Measurements from ENCODE around the gene EXOC6.
"Not testable (repeated sequence)": the region's sequence is repeated elsewhere in the genome, so short reads cannot be mapped to it uniquely, and the experiment has no call there.

DNA sequence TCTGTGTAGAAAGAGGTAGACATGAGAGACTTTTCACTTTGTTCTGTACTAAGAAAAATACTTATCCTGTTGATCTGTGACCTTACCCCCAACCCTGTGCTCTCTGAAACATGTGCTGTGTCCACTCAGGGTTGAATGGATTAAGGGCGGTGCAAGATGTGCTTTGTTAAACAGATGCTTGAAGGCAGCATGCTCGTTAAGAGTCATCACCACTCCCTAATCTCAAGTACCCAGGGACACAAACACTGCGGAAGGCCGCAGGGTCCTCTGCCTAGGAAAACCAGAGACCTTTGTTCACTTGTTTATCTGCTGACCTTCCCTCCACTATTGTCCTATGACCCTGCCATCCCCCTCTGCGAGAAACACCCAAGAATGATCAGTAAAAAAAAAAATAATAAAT lies 128.0 kb downstream of the EXOC6 start:
- TF ChIP-seq, protein P1, sequence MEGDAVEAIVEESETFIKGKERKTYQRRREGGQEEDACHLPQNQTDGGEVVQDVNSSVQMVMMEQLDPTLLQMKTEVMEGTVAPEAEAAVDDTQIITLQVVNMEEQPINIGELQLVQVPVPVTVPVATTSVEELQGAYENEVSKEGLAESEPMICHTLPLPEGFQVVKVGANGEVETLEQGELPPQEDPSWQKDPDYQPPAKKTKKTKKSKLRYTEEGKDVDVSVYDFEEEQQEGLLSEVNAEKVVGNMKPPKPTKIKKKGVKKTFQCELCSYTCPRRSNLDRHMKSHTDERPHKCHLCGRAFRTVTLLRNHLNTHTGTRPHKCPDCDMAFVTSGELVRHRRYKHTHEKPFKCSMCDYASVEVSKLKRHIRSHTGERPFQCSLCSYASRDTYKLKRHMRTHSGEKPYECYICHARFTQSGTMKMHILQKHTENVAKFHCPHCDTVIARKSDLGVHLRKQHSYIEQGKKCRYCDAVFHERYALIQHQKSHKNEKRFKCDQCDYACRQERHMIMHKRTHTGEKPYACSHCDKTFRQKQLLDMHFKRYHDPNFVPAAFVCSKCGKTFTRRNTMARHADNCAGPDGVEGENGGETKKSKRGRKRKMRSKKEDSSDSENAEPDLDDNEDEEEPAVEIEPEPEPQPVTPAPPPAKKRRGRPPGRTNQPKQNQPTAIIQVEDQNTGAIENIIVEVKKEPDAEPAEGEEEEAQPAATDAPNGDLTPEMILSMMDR (optimal IDR thresholded peaks at IDR 0.05 in 1 of 3, IDR thresholded peaks at IDR 0.05 in 1 of 3, conservative IDR thresholded peaks at IDR 0.05 in 1 of 3; ENCODE audit: extremely low read depth in 1 of 3, insufficient read depth in 2 of 3, low read length in 3 of 3), result not testable (repeated sequence)
- not testable (repeated sequence) for TF ChIP-seq EZH2 (IDR thresholded peaks at IDR 0.05; ENCODE audit: low read length)
